ENCODE results near the gene PHOSPHO1. TPM values are rescaled to one million over a fixed set of nuclear protein-coding genes. Genes with fewer than 3 reads are reported as not detected.
"Not testable (repeated sequence)": the region's sequence is repeated elsewhere in the genome, so short reads cannot be mapped to it uniquely, and the experiment has no call there.

The PHOSPHO1 gene
- 1 to 10 TPM; 1.4 to 2.4 (median 1.8) TPM for polyA plus RNA-seq (ENCODE audit: insufficient read length in 3 of 3)
- long read RNA-seq, donor 1: 0 reads
- long read RNA-seq, donor 2: 0 reads
- long read RNA-seq, donor 3: 0 reads
- long read RNA-seq, donor 4: 0 reads
- long read RNA-seq, donor 5: 0 reads
- long read RNA-seq, donor 6: 0 reads
- long read RNA-seq, donor 7: 0 reads
- long read RNA-seq, donor 8, partial matches to known transcripts: 0 of 2 reads
- long read RNA-seq, donor 8, other reads (novel, unspliced or antisense): 0 of 2 reads
- long read RNA-seq, donor 9, partial matches to known transcripts: 0 of 1 reads
- long read RNA-seq, donor 9, other reads (novel, unspliced or antisense): 0 of 1 reads
- long read RNA-seq, donor 10, partial matches to known transcripts: 0 of 1 reads
- long read RNA-seq, donor 10, other reads (novel, unspliced or antisense): 0 of 1 reads
- long read RNA-seq, donor 11: 0 reads
- long read RNA-seq, donor 12: 0 reads
- long read RNA-seq, donor 13: 0 reads
- long read RNA-seq, donor 14: 0 reads
- long read RNA-seq, donor 15: 0 reads
- long read RNA-seq, donor 16: 0 reads

- DNase-seq: peak; percentile 85
Observed at GRCh38 chr17:49230636-49231562, at the start of gene PHOSPHO1. TSS of gene PHOSPHO1 (minus strand) at chr17:49230787. CDS start at chr17:49226691, 4,096 bp downstream.

GRCh38 chr17:49280061-49280460 is 49.5 kb upstream of the PHOSPHO1 start:
- no peak for DNase-seq

GRCh38 chr17:49279263-49280015 is 48.9 kb upstream of the PHOSPHO1 start:
- DNase-seq: not testable (repeated sequence)

GRCh38 chr17:49278076-49278475 is 47.5 kb upstream of the PHOSPHO1 start:
- no peak for DNase-seq

GRCh38 chr17:49277638-49278037 is 47.1 kb upstream of the PHOSPHO1 start:
- DNase-seq: no peak

GRCh38 chr17:49275981-49276380 is 45.4 kb upstream of the PHOSPHO1 start:
- not testable (repeated sequence) for DNase-seq

- DNase-seq: no peak
Observed at GRCh38 chr17:49269356-49269755, 38.8 kb upstream of the PHOSPHO1 start.

- DNase-seq: no peak
Observed at GRCh38 chr17:49267912-49268311, 37.3 kb upstream of the PHOSPHO1 start.

GRCh38 chr17:49266233-49266632 is 35.6 kb upstream of the PHOSPHO1 start:
- DNase-seq: no peak

GRCh38 chr17:49261540-49261939 is 31.0 kb upstream of the PHOSPHO1 start:
- DNase-seq: not testable (repeated sequence)

GRCh38 chr17:49260817-49261291 is 30.3 kb upstream of the PHOSPHO1 start:
- DNase-seq: no peak

GRCh38 chr17:49260011-49260816 is 29.6 kb upstream of the PHOSPHO1 start:
- peak; percentile 64 for DNase-seq

- DNase-seq: no peak
Observed at GRCh38 chr17:49259663-49260010, 29.1 kb upstream of the PHOSPHO1 start.

GRCh38 chr17:49258394-49258793 is 27.8 kb upstream of the PHOSPHO1 start:
- DNase-seq: no peak

- no peak for DNase-seq
Observed at GRCh38 chr17:49255125-49255524, 24.5 kb upstream of the PHOSPHO1 start.

GRCh38 chr17:49254066-49254465 is 23.5 kb upstream of the PHOSPHO1 start:
- DNase-seq: no peak

GRCh38 chr17:49252148-49252695 is 21.6 kb upstream of the PHOSPHO1 start:
- DNase-seq: no peak

- DNase-seq: no peak
Observed at GRCh38 chr17:49249890-49250522, 19.4 kb upstream of the PHOSPHO1 start.

- DNase-seq: no peak
Observed at GRCh38 chr17:49249292-49249794, 18.8 kb upstream of the PHOSPHO1 start.

GRCh38 chr17:49247944-49248343 is 17.4 kb upstream of the PHOSPHO1 start:
- no peak for DNase-seq
